HepG2 (cell line): ENCODE data around the gene LEPROT. TPM values are rescaled to one million over a fixed set of nuclear protein-coding genes. Genes with fewer than 3 reads are reported as not detected.

Experiments used
- BCLAF1 ChIP-seq: fragments of 450-650 bp; IDR thresholded peaks from 2 replicates; pipeline ENCODE4 v1.6.1; 2017; ENCODE audit warnings: mild to moderate bottlenecking
- CAMTA2 ChIP-seq: sonication (generic); formaldehyde crosslinking; IDR thresholded peaks from 2 replicates; pipeline ENCODE4 v1.4.0; 2020; ENCODE audit warnings: mild to moderate bottlenecking, missing genetic modification reagents, borderline replicate concordance
- CHD2 ChIP-seq: IDR thresholded peaks from 2 replicates; pipeline ENCODE4 v1.6.1; 2011; ENCODE audit warnings: low read depth, low read length, improper control_type of control experiment
- DBP ChIP-seq: sonication (generic); formaldehyde crosslinking; IDR thresholded peaks from 2 replicates; pipeline ENCODE4 v1.4.0; 2020; ENCODE audit warnings: missing genetic modification reagents; ENCODE audit errors: not compliant biosample characterization
- EHMT2 ChIP-seq: fragments of 200-600 bp; sonication (generic); IDR thresholded peaks from 2 replicates; pipeline ENCODE4 v1.7.0; 2017; ENCODE audit warnings: antibody characterized with exemption, low read depth, low read length, borderline replicate concordance
- EZH2 ChIP-seq: conservative IDR thresholded peaks from 2 replicates; pipeline ENCODE4 v1.6.1; 2012; ENCODE audit warnings: mild to moderate bottlenecking, low read depth, low read length, moderate library complexity
- HNRNPLL ChIP-seq: fragments of 200-400 bp; formaldehyde crosslinking; IDR thresholded peaks from 2 replicates; pipeline ENCODE4 v1.6.1; 2017; ENCODE audit warnings: mild to moderate bottlenecking, low read depth, low read length; ENCODE audit not compliant: poor library complexity, severe bottlenecking
- JDP2 ChIP-seq: sonication (generic); formaldehyde crosslinking; IDR thresholded peaks from 2 replicates; pipeline ENCODE4 v1.8.1; 2022; ENCODE audit warnings: missing genetic modification reagents, borderline replicate concordance
- KDM5B ChIP-seq: sonication (generic); formaldehyde crosslinking; IDR thresholded peaks from 2 replicates; pipeline ENCODE4 v1.4.0; 2020; ENCODE audit warnings: missing genetic modification reagents, mild to moderate bottlenecking, borderline replicate concordance
- RCOR2 ChIP-seq: IDR thresholded peaks from 2 replicates; pipeline ENCODE4 v1.6.1; 2016; ENCODE audit warnings: missing biosample characterization, missing genetic modification reagents
- RFXAP ChIP-seq: sonication (generic); formaldehyde crosslinking; IDR thresholded peaks from 2 replicates; pipeline ENCODE4 v1.4.0; 2020; ENCODE audit warnings: missing genetic modification reagents, borderline replicate concordance
- SRY ChIP-seq: sonication (generic); formaldehyde crosslinking; IDR thresholded peaks from 2 replicates; pipeline ENCODE4 v1.8.0; 2022; ENCODE audit warnings: mild to moderate bottlenecking, missing genetic modification reagents
- XBP1 ChIP-seq: sonication (generic); formaldehyde crosslinking; IDR thresholded peaks from 2 replicates; pipeline ENCODE4 v1.5.0; 2020; ENCODE audit warnings: missing genetic modification reagents
- ZBTB2 ChIP-seq: sonication (generic); formaldehyde crosslinking; IDR thresholded peaks from 2 replicates; pipeline ENCODE4 v1.8.0; 2022; ENCODE audit warnings: low read depth, missing genetic modification reagents
- ZFAT ChIP-seq: sonication (generic); formaldehyde crosslinking; conservative IDR thresholded peaks from 2 replicates; pipeline ENCODE4 v1.8.1; 2023; ENCODE audit warnings: missing genetic modification reagents, inconsistent platforms
- ZNF234 ChIP-seq: sonication (generic); formaldehyde crosslinking; conservative IDR thresholded peaks from 2 replicates; pipeline ENCODE4 v1.5.1; 2020; ENCODE audit warnings: mild to moderate bottlenecking, missing genetic modification reagents
- ZNF530 ChIP-seq: sonication (generic); formaldehyde crosslinking; IDR thresholded peaks from 2 replicates; pipeline ENCODE4 v1.5.0; 2020; ENCODE audit warnings: low read depth, mild to moderate bottlenecking, missing genetic modification reagents
- ZNF660 ChIP-seq: sonication (generic); formaldehyde crosslinking; IDR thresholded peaks from 2 replicates; pipeline ENCODE4 v1.5.1; 2020; ENCODE audit warnings: mild to moderate bottlenecking, low read depth, missing genetic modification reagents, borderline replicate concordance
- ZNF816 ChIP-seq: sonication (generic); formaldehyde crosslinking; IDR thresholded peaks from 2 replicates; pipeline ENCODE4 v1.8.0; 2022; ENCODE audit warnings: missing genetic modification reagents, mild to moderate bottlenecking, borderline replicate concordance
- polyA plus RNA-seq, 8 experiments: library from polyadenylated mRNA; depleted of rRNA in 3 of 8; stranded (reverse) in 7 of 8; unstranded in 1 of 8; fragments of >200 nt; fragmentation: Illumina TruSeq in 4 of 8; extraction: Trizol in 4 of 8; gene quantifications; 2 replicates each; pipeline versions ENCODE4 v1.2.1 to v1.2.3, GENCODE V29; 2011 to 2016; ENCODE audit warnings: low read depth in 4 of 8, missing spikeins in 1 of 8, mixed read lengths in 1 of 8; ENCODE audit not compliant: insufficient read depth in 1 of 8
- total RNA-seq, 5 experiments: library from RNA; depleted of rRNA; stranded (reverse); fragments of >200 nt; fragmentation: Illumina TruSeq; extraction: Trizol; gene quantifications; 2 replicates each; pipeline ENCODE4 v1.2.3, GENCODE V29; 2016; ENCODE audit warnings: low read depth in 1 of 5
- TF ChIP-seq, protein P1 (sequence below), 2 experiments: sonication (generic) in 1 of 2; formaldehyde crosslinking in 1 of 2; IDR thresholded peaks; 2 replicates each; pipeline versions ENCODE4 v1.4.0 to v1.6.1; 2018 to 2020; ENCODE audit warnings: missing genetic modification reagents in 2 of 2, borderline replicate concordance in 1 of 2, low read depth in 1 of 2, mild to moderate bottlenecking in 1 of 2, missing biosample characterization in 1 of 2
- TF ChIP-seq, protein P2 (sequence below): sonication (generic); formaldehyde crosslinking; IDR thresholded peaks from 2 replicates; pipeline ENCODE4 v1.4.0; 2020; ENCODE audit warnings: mild to moderate bottlenecking, missing genetic modification reagents

LEPROT gene
- total and polyA plus RNA-seq, 2 of the 13 experiments (the other 11 are each of a cell fraction or from before 2014, with no cell fraction given), result 36.8 to 51.4 TPM

DNA sequence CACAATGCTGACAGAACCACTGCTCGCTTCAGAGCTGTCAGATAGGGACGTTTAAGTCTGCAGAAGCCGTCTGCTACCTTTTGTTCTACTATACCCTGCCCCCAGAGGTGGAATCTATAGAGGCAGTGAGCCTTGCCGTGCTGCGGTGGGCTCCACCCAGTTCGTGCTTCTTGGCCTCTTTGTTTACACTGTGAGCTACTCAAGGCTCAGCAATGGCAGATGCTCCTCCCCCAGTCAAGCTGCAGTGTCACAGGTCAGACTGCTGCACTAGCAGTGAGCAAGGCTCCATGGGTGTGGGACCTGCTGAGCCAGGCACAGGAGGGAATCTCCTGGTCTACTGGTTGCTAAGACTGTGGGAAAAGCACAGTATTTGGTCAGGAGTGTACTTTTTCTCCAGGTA is 47.1 kb downstream of the LEPROT start (continued):
- TF ChIP-seq, protein P1, sequence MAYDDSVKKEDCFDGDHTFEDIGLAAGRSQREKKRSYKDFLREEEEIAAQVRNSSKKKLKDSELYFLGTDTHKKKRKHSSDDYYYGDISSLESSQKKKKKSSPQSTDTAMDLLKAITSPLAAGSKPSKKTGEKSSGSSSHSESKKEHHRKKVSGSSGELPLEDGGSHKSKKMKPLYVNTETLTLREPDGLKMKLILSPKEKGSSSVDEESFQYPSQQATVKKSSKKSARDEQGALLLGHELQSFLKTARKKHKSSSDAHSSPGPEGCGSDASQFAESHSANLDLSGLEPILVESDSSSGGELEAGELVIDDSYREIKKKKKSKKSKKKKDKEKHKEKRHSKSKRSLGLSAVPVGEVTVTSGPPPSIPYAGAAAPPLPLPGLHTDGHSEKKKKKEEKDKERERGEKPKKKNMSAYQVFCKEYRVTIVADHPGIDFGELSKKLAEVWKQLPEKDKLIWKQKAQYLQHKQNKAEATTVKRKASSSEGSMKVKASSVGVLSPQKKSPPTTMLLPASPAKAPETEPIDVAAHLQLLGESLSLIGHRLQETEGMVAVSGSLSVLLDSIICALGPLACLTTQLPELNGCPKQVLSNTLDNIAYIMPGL (CRISPR knock-in tag; IDR thresholded peaks at IDR 0.05; ENCODE audit: borderline replicate concordance in 1 of 2, low read depth in 1 of 2), result 0 out of 4 replicates have a peak, but pooled peaks of 1 of the 2 experiments have one; percentile 32
- TF ChIP-seq SRY (CRISPR knock-in tag) (no peak), EHMT2 (no peak), XBP1 (no peak), ZNF816 (no peak), ZNF530 (CRISPR knock-in tag) (no peak), ZFAT (no peak), ZNF660 (no peak), CHD2 (no peak), JDP2 (no peak), HNRNPLL (no peak), CAMTA2 (no peak), BCLAF1 (no peak), EZH2 (no peak), ZBTB2 (no peak), RFXAP (CRISPR knock-in tag) (no peak), ZNF234 (CRISPR knock-in tag) (no peak), RCOR2 (CRISPR knock-in tag) (peak; percentile 35; the same call in 1 of the 2 replicates), KDM5B (CRISPR knock-in tag) (peak; percentile 65; the same call in 1 of the 2 replicates), DBP (CRISPR knock-in tag) (no peak)
- TF ChIP-seq, protein P2, sequence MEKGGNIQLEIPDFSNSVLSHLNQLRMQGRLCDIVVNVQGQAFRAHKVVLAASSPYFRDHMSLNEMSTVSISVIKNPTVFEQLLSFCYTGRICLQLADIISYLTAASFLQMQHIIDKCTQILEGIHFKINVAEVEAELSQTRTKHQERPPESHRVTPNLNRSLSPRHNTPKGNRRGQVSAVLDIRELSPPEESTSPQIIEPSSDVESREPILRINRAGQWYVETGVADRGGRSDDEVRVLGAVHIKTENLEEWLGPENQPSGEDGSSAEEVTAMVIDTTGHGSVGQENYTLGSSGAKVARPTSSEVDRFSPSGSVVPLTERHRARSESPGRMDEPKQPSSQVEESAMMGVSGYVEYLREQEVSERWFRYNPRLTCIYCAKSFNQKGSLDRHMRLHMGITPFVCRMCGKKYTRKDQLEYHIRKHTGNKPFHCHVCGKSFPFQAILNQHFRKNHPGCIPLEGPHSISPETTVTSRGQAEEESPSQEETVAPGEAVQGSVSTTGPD (CRISPR knock-in tag), result no peak
